GM19395 (cell line): ENCODE data around the gene CACNA2D3.
"Not testable (repeated sequence)": the region's sequence is repeated elsewhere in the genome, so short reads cannot be mapped to it uniquely, and the experiment has no call there.

Experiments
- ATAC-seq: cut with Tn5 transposase; IDR thresholded peaks from one replicate; pipeline ENCODE4 v1.9.1; 2021; ENCODE audit warnings: mild to moderate bottlenecking, moderate library complexity; ENCODE audit not compliant: unreplicated experiment

Gene CACNA2D3

GRCh38 chr3:54437271-54437670 lies 314.9 kb downstream of the CACNA2D3 start:
- ATAC-seq = no peak

- no peak for ATAC-seq
Measured at GRCh38 chr3:54443561-54444161, 321.3 kb downstream of the CACNA2D3 start.

GRCh38 chr3:54445630-54446029 lies 323.3 kb downstream of the CACNA2D3 start:
- ATAC-seq = no peak

GRCh38 chr3:54447427-54447826 lies 325.1 kb downstream of the CACNA2D3 start:
- ATAC-seq = no peak

- ATAC-seq = no peak
Measured at GRCh38 chr3:54454806-54455205, 332.5 kb downstream of the CACNA2D3 start.

- ATAC-seq = no peak
Measured at GRCh38 chr3:54458357-54458756, 336.0 kb downstream of the CACNA2D3 start.

GRCh38 chr3:54464554-54464953 lies 342.2 kb downstream of the CACNA2D3 start:
- not testable (repeated sequence) for ATAC-seq

- no peak for ATAC-seq
Measured at GRCh38 chr3:54476891-54477290, 354.5 kb downstream of the CACNA2D3 start.

- ATAC-seq = no peak
Measured at GRCh38 chr3:54481606-54482365, 359.4 kb downstream of the CACNA2D3 start.

GRCh38 chr3:54484334-54484733 lies 362.0 kb downstream of the CACNA2D3 start:
- ATAC-seq = no peak

- ATAC-seq = no peak
Measured at GRCh38 chr3:54486317-54486716, 364.0 kb downstream of the CACNA2D3 start.

GRCh38 chr3:54488297-54488696 lies 365.9 kb downstream of the CACNA2D3 start:
- ATAC-seq = no peak

- no peak for ATAC-seq
Measured at GRCh38 chr3:54494209-54494608, 371.9 kb downstream of the CACNA2D3 start.

- ATAC-seq = no peak
Measured at GRCh38 chr3:54506603-54507002, 384.3 kb downstream of the CACNA2D3 start.

GRCh38 chr3:54507876-54508460 lies 385.6 kb downstream of the CACNA2D3 start:
- no peak for ATAC-seq

- no peak for ATAC-seq
Measured at GRCh38 chr3:54510506-54510905, 388.2 kb downstream of the CACNA2D3 start.

- no peak for ATAC-seq
Measured at GRCh38 chr3:54511766-54512365, 389.5 kb downstream of the CACNA2D3 start.

- no peak for ATAC-seq
Measured at GRCh38 chr3:54514006-54514405, 391.7 kb downstream of the CACNA2D3 start.

GRCh38 chr3:54514416-54514815 lies 392.1 kb downstream of the CACNA2D3 start:
- no peak for ATAC-seq

- no peak for ATAC-seq
Measured at GRCh38 chr3:54515441-54516213, 393.3 kb downstream of the CACNA2D3 start.

- no peak for ATAC-seq
Measured at GRCh38 chr3:54517424-54517823, 395.1 kb downstream of the CACNA2D3 start.
